LNCaP clone FGC (cell line): ENCODE results near the gene SMU1.
"Not testable (repeated sequence)": the region's sequence is repeated elsewhere in the genome, so short reads cannot be mapped to it uniquely, and the experiment has no call there.

Experiments used
- DNase-seq: peaks from one replicate; pipeline ENCODE4 v3.0.0-alpha.2; 2011; ENCODE audit warnings: low read depth
- H3K4me3 ChIP-seq: 2 replicates; pipeline ENCODE4 v1.5.1; 2011; ENCODE audit warnings: mild to moderate bottlenecking, low read depth, low read length, control low read depth
- CTCF ChIP-seq: IDR thresholded peaks from 2 replicates; pipeline ENCODE4 v1.5.1; 2012; ENCODE audit warnings: mild to moderate bottlenecking; ENCODE audit not compliant: control insufficient read depth, insufficient read depth; ENCODE audit errors: extremely low read depth

Gene SMU1

GRCh38 chr9:33007755-33008154 is 68.7 kb downstream of the SMU1 start:
- H3K4me3 ChIP-seq: no peak overlapping the region
- DNase-seq: no peak
- TF ChIP-seq CTCF: no peak

- H3K4me3 ChIP-seq, DNase-seq: not testable (repeated sequence)
Observed at GRCh38 chr9:33005335-33005734, 71.1 kb downstream of the SMU1 start.

GRCh38 chr9:33000682-33001055 is 75.8 kb downstream of the SMU1 start:
- not testable (repeated sequence) for DNase-seq
- H3K4me3 ChIP-seq: peak overlapping the region; percentile 81

GRCh38 chr9:32992595-32993238 is 83.8 kb downstream of the SMU1 start:
- no peak for TF ChIP-seq CTCF
- DNase-seq: no peak
- H3K4me3 ChIP-seq: no peak overlapping the region

- no peak overlapping the region for H3K4me3 ChIP-seq
- no peak for TF ChIP-seq CTCF
- DNase-seq: no peak
Observed at GRCh38 chr9:32991897-32992594, 84.4 kb downstream of the SMU1 start.
